Dermis blood vessel endothelial cell (primary cell): ENCODE data around the gene KCNMB2. TPM values are rescaled to one million over a fixed set of nuclear protein-coding genes. Genes with fewer than 3 reads are reported as not detected.

Experiments used
- DNase-seq: peaks from one replicate; pipeline ENCODE4 v3.0.0; 2010
- total RNA-seq: library from RNA; depleted of rRNA; stranded (reverse); fragments of >200 nt; gene quantifications from 2 replicates; pipeline ENCODE4 v1.2.3, GENCODE V29; 2014

The KCNMB2 gene
- total RNA-seq, 1 donor from 2014 or later, result not detected

DNA sequence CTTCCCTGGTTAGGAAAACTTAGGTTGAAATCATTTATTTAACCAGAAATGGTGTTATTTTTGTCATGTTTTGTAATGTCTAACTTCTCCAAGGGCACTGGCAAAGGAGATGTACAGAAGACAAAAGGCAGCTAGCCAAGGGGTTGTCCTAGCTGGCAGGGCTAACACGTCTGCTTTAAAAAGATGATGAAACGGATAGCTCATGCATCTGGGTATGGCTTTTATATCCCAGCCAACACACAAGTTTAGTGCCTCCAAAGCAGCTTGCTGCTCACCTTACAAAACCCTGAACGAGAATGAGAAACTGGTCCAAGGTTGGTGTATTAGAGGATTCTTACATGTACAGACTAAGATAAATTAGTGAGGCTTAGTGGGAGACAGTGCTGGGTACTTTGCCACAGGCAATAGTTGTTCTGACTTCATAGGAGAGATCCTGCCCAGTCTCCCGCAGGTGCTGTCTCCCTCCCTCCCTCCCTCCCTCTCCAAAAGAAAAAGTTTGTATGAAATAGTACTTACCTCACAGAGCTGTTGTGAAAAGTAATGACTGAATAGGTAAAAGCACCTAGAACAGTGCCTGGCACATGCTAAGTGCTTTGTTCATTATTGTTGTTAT is 47.8 kb downstream of the KCNMB2 start:
- DNase-seq, result no peak

DNA sequence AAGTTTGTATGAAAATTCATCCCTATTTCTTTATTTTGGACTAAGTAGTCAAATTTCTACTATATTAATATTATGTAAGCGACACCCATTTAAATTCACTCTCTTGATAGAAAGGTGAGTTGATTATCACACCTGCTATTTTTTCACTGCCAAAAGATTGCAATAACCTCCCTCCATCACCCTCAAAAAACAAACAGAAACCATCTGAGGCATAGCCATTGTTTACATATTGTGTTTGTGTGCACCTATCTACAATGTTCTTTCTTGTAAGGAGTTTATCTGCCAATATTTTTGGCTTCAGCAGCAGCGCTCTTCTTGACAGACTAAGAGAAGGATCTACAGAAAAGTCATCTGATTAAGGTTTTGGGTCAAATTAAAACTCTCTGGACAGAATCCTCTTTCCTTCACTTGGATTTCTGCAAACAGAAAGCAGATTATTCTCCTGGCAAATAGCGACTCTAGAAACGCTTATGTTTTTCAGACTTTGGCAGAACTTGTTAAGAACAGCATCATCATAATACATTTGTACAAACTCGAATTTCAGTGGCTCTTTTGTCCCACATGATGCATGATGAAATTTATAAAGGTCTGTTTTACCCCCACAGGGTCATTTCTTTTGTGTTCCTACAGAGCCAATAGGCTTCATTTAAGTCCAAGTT is 48.6 kb downstream of the KCNMB2 start:
- DNase-seq, result no peak

DNA sequence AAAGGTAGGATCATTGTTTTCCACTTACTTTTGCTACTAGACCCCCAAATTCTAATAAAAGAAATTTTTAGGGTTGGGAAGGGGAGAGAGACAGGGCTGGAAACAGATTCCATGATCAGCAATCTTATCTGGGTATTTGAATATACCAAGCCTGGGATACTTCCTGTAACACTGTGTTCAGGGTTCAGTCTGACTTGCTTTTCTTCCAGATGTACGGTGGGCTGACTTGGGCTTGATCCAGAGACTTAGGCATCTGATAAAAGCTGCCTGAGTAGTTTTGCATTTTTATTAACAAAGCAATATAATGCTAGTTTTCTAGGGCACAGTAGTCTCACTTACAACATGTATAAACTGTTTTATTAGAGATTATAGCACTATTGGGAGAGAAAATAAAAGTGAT is 49.2 kb downstream of the KCNMB2 start:
- DNase-seq, result no peak

DNA sequence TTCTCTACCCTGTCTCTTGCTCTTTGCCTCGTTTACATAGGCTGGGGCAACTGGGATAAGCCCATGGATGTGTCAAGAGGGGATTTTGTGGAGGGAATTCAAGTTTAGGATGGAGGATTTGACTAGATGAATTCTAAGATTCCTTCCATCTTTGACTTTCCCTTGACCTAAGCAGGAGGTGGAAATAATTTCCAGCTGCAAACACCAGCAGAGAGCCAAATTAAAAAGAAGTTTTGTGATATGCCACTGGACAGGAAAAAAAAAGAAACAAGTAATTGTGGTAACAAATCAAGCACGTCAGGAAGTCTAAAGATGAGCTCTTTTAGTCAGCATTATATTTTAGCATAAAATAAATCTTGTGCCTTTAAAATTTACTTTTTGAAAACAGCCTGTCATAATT is 49.8 kb downstream of the KCNMB2 start:
- no peak for DNase-seq

DNA sequence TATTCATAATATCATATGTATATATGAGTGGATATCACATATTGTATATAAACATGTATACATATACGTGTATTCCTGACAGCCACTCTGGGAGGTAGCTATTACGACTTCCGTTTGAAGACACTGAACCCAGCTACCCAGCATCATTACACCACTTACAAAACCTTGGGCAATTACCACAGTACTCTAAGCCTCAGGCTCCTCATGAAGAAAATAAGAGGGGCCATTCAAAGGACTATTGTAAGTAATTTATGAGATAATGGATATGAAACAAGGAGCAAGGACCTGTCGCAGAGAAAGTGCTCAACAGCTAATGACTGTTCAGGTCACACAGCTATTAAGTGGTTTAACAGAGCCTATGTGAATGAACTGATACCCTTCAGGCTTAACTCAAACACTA is 52.4 kb downstream of the KCNMB2 start:
- DNase-seq, result no peak

DNA sequence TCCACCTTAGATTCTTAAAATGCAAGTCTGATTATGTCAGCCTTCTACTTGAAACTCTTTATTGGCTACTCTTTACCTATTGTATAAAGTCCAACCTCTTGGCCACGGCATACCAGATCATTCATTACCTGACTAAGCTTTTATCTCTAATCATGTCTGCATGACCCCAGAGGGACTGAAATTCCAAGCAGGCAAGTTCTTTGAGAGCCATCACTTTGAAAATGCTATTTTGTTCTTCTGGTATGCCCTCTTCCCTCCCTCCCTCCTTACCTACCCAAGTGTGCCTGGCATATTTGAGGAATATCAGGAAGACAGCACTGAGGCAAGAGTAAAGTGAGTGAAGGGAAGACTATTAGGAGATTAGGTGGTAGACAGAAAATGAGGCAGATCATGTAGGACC is 57.5 kb downstream of the KCNMB2 start:
- DNase-seq, result no peak

DNA sequence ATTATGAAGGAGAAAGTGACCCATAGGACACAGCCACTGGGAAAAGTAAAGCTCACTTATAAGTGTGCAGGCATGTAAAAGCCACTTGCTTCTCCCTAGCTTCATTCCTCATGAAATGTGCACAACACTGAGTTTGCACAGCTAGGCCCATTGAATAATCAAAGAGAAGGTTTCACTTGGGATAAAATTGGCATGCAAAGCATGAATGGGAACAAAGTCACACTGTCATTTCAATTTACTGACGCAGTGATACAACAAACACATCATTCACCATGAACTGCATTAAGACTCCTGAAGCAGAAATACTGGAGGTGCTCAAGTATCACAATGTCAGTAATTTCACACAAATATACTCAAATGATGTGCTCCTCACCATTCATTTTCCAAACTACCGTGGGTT is 61.1 kb downstream of the KCNMB2 start:
- DNase-seq, result no peak

DNA sequence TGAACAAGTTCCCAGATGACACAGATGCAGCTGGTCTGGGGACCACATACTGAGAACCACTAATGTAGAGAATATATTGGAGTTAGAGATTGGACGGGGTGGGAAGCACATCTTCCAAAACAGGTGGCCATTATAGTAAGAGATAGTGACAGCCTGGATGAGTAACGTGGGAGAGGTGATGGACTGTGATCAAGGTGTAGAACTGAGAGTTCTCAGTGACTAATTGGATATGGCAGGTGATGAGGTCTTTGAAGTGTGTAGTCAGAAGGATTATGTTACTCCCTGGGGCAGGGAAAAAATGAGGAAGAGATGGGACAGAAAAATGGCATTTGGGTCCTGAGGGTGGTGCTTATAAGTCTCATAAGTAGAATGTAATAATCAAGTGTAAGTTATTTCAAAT is 66.6 kb downstream of the KCNMB2 start:
- no peak for DNase-seq

DNA sequence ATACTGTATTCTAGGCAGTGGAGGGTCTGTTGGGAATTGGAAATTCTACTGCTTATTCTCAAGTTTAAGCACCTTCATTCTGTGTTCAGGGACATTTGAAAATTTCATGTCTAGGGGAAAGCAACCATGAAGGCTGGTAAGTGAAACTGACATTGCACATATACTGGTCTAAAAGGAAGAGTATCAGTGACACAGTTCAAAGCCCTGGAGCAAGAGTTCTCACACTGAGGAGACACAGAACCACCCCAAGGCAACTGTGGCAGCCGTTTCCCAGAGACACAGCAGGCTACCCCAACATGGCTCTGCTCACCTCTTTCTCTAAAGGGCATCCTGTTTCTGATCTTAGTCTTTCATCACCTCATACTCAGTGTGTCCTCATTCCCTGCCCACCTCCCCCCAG is 67.5 kb downstream of the KCNMB2 start:
- no peak for DNase-seq

DNA sequence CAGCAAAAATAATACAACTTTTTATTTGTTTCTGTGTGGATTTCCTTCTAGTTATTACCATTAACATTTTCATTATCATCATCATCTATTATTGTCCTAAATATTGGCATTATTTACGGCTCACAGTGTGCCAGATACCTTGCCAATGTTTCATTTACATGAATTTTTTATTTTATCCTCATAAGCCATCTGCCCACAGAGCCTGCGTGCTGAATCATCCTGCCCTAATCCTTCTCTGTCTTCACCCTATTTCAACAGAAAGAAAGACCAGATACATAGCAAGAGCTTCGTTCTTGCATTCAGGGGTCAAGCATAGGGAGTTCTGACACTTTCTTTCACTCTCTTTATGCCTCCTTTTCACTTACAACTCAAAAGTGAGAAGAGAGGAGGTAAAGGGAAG is 82.0 kb downstream of the KCNMB2 start:
- no peak for DNase-seq

DNA sequence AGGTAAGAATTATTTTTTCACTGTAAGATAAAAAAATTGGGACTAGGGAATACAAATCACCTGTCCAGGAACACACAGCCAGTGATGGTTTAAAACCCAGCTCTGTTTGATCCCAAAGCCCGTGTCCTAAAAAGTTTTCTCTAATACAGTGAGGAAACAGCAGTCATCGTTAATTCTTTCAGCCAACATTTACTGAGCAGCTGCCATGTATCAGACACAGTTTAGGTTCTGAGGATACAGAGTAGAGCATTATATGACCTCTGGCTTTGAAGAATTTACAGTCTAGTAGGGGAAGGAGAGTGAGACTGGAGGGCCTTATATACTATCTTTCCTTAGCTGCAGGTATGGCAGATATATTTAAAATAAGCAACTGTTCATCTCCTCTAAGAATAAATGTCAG is 82.7 kb downstream of the KCNMB2 start:
- DNase-seq, result no peak

DNA sequence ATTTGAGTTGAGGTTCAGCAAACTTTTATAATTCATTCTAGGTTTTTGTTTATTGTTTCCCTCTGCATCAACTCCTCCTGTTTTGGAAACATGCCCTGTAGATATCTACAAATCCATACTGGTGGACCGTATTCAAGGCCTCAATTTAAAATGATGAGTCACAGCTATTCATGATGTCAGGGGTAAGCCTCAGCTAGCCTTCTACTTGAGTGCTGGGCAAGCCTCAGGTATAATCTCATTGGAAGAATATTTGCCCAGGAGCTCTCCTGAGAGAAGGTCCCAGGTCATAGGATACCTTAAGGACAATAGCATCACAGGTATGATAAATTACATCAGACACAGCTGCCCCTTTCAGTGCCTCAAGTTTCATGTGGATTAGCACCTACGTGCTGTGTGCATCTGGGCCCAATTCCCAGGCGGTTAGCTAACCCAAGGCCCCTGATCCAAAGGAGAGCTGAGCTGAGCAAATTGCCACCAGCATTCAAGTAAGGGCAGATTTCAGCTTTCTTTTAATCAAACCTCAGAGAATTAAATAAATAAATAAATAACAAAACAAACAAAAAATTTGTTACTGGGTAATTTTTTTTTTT is 87.5 kb downstream of the KCNMB2 start:
- no peak for DNase-seq

DNA sequence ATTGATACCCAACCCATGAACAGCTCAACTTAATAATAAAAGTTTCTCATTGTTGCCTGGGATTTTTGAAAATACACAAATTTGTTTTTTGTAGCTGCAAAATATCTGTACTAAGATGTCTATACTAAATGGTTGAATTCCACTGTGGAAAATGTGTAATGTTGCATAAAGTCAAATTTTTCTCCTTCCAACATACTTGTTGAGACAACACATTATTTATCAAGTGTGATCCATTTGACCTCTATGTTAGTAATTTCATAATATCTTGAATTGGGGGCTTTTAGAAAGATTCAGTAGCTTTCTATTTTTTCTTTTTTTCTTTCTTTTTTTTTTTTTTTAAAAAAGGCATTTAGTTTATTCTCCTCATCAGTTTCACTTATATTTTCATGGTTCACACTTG is 88.0 kb downstream of the KCNMB2 start:
- no peak for DNase-seq

DNA sequence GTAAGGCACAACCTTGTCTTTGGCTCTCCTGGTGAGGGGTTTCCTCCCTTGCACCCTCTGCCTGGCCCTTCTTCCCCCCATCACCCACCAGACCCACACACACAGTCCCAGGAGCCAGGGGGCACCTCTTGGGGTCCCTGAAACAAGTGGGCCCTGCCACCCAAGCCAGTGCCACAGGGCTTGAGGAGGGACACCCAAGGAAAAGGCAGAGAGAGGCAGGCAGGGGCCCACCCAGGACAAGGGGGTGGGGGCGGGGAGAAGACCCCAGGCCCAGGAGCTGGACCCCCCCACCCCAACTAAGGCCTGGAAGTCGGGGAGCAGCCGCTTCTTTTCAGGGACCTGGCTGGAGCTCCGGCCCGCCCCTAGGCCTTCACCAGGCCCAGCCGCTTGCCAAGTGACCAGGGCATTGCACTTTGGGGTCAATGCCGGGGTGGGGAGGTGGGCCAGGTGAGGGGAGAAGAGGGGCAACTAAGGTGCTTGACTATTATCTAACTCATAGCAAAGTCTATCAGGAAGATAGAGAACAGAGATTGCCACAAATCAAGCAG is 88.9 kb downstream of the KCNMB2 start:
- no peak for DNase-seq

DNA sequence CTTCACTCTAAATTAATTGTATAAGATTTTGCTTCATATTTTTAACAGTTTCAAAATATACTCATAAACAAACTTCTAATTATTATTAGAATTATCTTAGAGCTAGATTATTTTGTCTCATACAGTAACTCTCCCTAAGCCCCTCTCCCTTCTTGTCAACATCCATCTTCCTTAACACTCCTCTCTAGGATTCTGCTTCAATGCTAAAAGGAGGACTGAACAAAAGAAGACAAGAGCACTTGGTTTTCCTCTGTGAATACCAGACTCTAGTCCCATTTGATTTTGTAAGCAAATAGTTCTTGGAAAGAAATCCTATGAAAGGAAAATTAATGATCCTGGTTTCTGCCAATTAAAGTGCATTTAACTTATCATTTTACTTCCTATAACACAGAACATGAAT is 91.8 kb downstream of the KCNMB2 start:
- no peak for DNase-seq

DNA sequence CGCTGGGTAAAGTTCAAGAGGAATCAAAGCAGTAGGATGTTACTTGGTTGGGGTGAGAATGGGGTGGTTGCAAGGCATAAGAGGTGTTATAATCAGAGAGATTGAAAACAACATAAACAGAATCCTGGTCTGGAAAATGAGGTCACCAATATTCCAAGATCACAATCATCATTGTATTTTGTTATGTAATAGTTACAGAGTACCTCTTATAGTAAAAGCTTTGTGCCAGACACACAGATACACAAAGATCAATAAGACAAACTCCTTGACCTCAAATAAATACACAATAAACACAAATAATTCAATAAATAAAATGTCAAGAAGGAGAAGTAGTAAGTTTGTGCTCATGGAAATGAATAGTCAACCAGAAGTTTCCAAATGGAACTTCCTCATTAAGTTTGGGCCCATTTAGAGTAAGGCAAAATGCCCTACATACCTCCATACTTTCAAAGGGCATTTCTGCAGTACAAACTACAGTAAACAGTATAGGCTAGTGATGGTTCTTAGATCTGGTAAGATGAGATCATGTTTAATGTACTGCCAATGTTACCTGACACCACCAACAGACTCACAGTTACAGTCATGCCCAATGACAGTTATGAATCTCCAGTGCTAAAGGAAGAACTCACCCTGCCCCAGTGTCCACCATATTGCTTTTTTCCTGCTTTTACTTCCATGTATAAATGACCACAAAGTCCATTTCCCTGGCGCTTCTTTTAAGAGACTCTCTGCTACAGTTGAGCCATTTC is 93.4 kb downstream of the KCNMB2 start:
- DNase-seq, result no peak

DNA sequence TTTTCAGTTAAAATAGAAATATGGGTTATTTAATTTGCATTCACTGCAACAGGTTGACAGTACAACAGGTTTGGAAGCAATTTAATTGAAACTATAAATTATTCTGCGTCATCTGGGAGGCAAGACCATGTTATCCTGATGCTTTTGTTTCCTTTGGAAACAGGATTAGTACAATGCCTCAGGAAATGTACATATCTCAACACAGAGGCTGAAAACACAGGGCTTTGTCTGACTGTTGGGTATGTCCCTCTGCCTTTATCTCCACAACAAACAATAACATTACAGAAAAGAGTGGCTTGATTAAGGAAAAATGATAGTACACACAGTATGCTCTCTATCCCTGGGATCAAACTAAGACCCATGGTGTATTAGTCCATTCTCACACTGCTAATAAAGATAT is 95.7 kb downstream of the KCNMB2 start:
- no peak for DNase-seq

DNA sequence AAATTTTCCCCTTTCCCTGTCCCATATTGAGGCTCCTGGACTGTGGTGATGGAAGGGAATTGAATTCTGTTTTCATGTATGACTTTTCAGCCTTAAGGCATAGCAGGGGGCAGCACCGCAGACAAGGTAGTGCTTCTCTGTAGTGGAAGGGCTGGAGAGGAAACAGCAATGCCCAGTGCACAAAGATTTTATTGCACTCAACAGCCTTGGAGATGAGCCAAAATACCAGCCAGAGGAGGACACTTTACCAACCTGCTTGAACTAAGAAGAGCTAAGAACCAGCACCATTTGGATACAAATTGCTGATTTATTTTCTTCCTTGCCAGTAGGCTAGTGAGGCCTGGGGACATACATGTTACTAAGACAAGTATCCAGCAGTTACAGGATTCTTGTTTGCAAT is 98.7 kb downstream of the KCNMB2 start:
- DNase-seq, result no peak

DNA sequence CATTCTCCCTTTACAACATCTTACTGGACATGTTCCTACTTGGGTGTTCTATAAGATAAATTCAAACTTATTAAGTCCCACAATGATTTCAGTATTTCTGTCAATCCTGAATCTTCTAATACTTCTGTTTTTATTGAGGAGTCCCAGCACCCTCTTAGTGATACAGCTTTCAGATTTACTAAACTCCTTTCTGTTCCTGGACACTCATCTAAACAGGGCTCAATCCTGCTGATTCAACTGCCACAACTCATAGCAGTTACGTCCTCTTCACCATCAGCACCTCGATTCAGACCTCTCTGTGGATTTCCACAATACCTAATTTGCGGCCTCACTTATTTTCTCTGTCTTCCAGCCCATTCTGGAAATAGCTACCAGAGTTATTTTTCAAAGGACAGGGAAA is 101.6 kb downstream of the KCNMB2 start:
- no peak for DNase-seq

DNA sequence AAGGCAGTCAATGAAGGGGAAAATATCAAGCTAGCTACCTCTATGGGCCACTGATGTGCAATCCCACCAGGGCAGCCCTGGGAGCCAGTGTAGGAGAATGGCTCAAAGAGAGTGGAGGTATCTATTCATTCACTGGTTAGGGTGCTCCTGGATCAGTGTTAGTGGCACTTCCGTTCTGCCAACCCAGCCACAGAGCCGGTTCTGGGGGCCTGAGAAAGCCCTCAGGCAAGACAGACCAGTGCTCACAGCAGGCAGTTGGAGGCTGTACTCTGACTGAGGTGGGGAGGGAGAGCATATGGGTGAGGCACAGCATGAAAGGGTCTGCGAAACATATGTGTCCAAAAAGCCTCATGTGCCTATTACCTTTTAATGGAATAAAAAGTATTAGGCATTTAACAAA is 109.3 kb downstream of the KCNMB2 start:
- DNase-seq, result no peak

DNA sequence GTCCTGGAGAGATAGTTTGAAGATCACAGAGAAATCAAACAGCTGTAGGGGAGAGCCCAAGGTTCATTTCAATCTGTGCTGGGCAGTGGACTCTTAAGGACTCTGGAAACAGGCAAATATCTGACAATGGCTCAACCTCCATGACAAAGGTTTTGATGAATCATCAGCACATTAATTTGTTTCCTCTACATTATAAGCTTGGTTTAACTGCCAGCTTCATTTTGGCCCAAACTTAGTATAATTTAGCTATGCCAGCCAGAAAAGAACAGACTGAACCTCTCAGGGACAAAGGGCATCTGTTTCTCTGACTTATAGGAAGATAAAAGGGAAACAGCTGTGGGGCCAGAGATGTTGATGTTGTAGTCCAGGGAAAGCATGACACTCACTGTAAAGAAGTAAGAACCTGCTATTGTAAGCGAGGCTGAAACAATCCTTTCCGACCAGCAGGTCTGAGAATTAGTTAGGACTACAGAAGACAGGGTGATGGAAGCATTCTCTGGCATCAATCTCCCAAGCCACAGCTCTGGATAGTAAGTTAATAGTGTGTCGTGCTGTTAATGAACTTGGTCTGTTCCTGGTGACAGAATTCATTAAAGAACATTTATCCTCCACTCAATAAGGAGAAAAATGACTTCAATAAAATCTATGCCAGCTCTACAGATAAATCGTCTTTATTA is 110.1 kb downstream of the KCNMB2 start:
- no peak for DNase-seq

DNA sequence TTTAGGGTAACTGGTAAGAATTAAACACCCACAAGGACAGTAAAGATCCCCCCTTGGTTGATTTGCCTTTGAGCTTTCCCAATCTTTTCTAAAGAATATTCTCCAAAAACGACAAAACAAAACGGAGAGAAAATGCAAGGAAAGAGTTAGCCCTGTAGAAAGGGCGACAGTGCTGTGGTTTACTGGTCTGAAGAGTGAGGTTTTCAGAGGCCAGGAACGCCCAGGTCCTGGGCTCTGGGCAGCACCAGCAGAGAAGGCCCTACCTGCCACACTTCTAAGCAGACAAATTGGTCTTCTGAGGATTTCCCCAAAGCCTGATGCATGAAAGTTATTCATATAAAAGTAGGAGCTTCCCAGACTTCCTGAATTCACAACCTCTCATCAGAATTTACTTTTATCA is 119.3 kb downstream of the KCNMB2 start:
- DNase-seq, result no peak
